HepG2 (cell line): ENCODE results near the gene CPVL. TPM values are rescaled to one million over a fixed set of nuclear protein-coding genes. Genes with fewer than 3 reads are reported as not detected.

Experiments
- ATAC-seq: fragments of 200-7000 bp; cut with Tn5 transposase; 3 replicates; pipeline ENCODE4 v1.9.1; 2020; ENCODE audit warnings: mild to moderate bottlenecking, moderate library complexity
- BruUV-seq: library from RNA; stranded (reverse); fragments of 400-500 nt; replicated peaks from 2 replicates; lab custom pipeline; 2021; lab: Mats Ljungman, UMichigan
- CTCF ChIA-PET: fragments of 300-600 bp; formaldehyde crosslinking; extraction: SDS; loops from one replicate; lab custom pipeline; 2021; ENCODE audit warnings: low total read pairs, inconsistent platforms, low intra/inter-chr PET ratio; lab: Yijun Ruan, JAX
- POLR2A ChIA-PET: fragments of 350-600 bp; sonication (Branson Sonifier 250); formaldehyde crosslinking; loops from one replicate; lab custom pipeline; 2020; ENCODE audit warnings: antibody characterized with exemption, inconsistent platforms; lab: Yijun Ruan, JAX
- DNase-seq: peaks from one replicate; pipeline ENCODE4 v3.0.0-alpha.2; 2015; ENCODE audit warnings: low spot score
- FAIRE-seq: peaks from 3 replicates; lab custom pipeline; 2011; peaks lifted over from hg19 to GRCh38; lab: Jason Lieb, UNC
- H2AFZ ChIP-seq: one replicate; pipeline ENCODE4 v1.6.1; 2011; ENCODE audit warnings: low read length, inconsistent platforms
- H3K27ac ChIP-seq: fragments of 300-600 bp; 3 replicates; pipeline ENCODE4 v1.8.0; 2011; ENCODE audit warnings: mixed run types, mild to moderate bottlenecking, mixed read lengths, low read length, inconsistent platforms; ENCODE audit not compliant: insufficient read depth; ENCODE audit errors: extremely low read length
- H3K27me3 ChIP-seq, 2 experiments: fragments of 200-600 bp in 1 of 2; 2 replicates in 1 of 2; 3 replicates in 1 of 2; pipeline versions ENCODE4 v1.6.0 to v1.8.0; 2011; ENCODE audit warnings: low read length in 2 of 2, mild to moderate bottlenecking in 2 of 2, moderate library complexity in 2 of 2, inconsistent platforms in 1 of 2; ENCODE audit not compliant: insufficient read depth in 2 of 2, control insufficient read depth in 1 of 2
- H3K36me3 ChIP-seq, 2 experiments: fragments of 200-600 bp in 1 of 2; replicated peaks in 1 of 2; 2 replicates in 1 of 2; 3 replicates in 1 of 2; pipeline versions ENCODE4 v1.5.1 to v1.8.0; 2011; ENCODE audit warnings: low read length in 2 of 2, inconsistent platforms in 1 of 2; ENCODE audit not compliant: insufficient read depth in 2 of 2, control insufficient read depth in 1 of 2
- H3K4me1 ChIP-seq: 2 replicates; pipeline ENCODE4 v1.5.1; 2012; ENCODE audit warnings: low read length, inconsistent platforms; ENCODE audit not compliant: insufficient read depth
- H3K4me2 ChIP-seq: 2 replicates; pipeline ENCODE4 v1.6.0; 2011; ENCODE audit warnings: low read depth, low read length, inconsistent platforms
- H3K4me3 ChIP-seq, 3 experiments: fragments of 200-600 bp in 1 of 3; sonication (generic), shearing (Covaris generic) in 1 of 3; replicated peaks in 1 of 3; 2 replicates each; pipeline ENCODE4 v1.5.1; 2011 to 2016; ENCODE audit warnings: low read length in 3 of 3, inconsistent platforms in 2 of 3, low read depth in 2 of 3, mild to moderate bottlenecking in 2 of 3, control low read depth in 1 of 3, mixed read lengths in 1 of 3; ENCODE audit not compliant: insufficient read depth in 1 of 3
- H3K79me2 ChIP-seq: one replicate; pipeline ENCODE4 v1.6.1; 2011; ENCODE audit warnings: low read length, inconsistent platforms; ENCODE audit not compliant: insufficient read depth
- H3K9ac ChIP-seq: 2 replicates; pipeline ENCODE4 v1.6.0; 2011; ENCODE audit warnings: mild to moderate bottlenecking, low read depth, low read length, inconsistent platforms; ENCODE audit not compliant: insufficient read depth
- H3K9me3 ChIP-seq: 2 replicates; pipeline ENCODE4 v1.5.1; 2012; ENCODE audit warnings: mild to moderate bottlenecking, low read length
- H4K20me1 ChIP-seq: 2 replicates; pipeline ENCODE4 v1.6.0; 2011; ENCODE audit warnings: inconsistent platforms, mild to moderate bottlenecking, low read length, moderate library complexity; ENCODE audit not compliant: insufficient read depth
- ZNF121 ChIP-seq: sonication (generic); formaldehyde crosslinking; IDR thresholded peaks from 2 replicates; pipeline ENCODE4 v1.5.0; 2020; ENCODE audit warnings: mild to moderate bottlenecking, missing genetic modification reagents
- ZNF281 ChIP-seq: sonication (generic); formaldehyde crosslinking; IDR thresholded peaks from 2 replicates; pipeline ENCODE4 v1.4.0; 2020; ENCODE audit warnings: missing genetic modification reagents, borderline replicate concordance
- ZNF549 ChIP-seq: sonication (generic); formaldehyde crosslinking; IDR thresholded peaks from 2 replicates; pipeline ENCODE4 v1.5.0; 2020; ENCODE audit warnings: missing genetic modification reagents
- WGBS: methylation state at CpG from one replicate; pipeline ENCODE4 v1.1.6; 2017; ENCODE audit warnings: low lambda C conversion rate; 5-methylcytosine and 5-hydroxymethylcytosine counted together
- in situ Hi-C: cut with HindIII; loops from 2 replicates; pipeline ENCODE4 v1.10.0; 2017; ENCODE audit warnings: low pct_unique_long_range_greater_than_20kb; ENCODE audit not compliant: extremely low pct_ligation_motif_present
- intact Hi-C: fragments of 100-400 bp; cut with micrococcal nuclease; formaldehyde crosslinking; loops from one replicate; pipeline ENCODE4 v1.10.0; 2022; ENCODE audit not compliant: unreplicated experiment
- polyA plus RNA-seq, 8 experiments: library from polyadenylated mRNA; depleted of rRNA in 3 of 8; stranded (reverse) in 7 of 8; unstranded in 1 of 8; fragments of >200 nt; fragmentation: Illumina TruSeq in 4 of 8; extraction: Trizol in 4 of 8; gene quantifications; 2 replicates each; pipeline versions ENCODE4 v1.2.1 to v1.2.3, GENCODE V29; 2011 to 2016; ENCODE audit warnings: low read depth in 4 of 8, missing spikeins in 1 of 8, mixed read lengths in 1 of 8; ENCODE audit not compliant: insufficient read depth in 1 of 8
- total RNA-seq, 5 experiments: library from RNA; depleted of rRNA; stranded (reverse); fragments of >200 nt; fragmentation: Illumina TruSeq; extraction: Trizol; gene quantifications; 2 replicates each; pipeline ENCODE4 v1.2.3, GENCODE V29; 2016; ENCODE audit warnings: low read depth in 1 of 5
- TF ChIP-seq, protein P1 (sequence below): sonication (generic); formaldehyde crosslinking; IDR thresholded peaks from 2 replicates; pipeline ENCODE4 v1.8.0; 2022; ENCODE audit warnings: missing genetic modification reagents, mild to moderate bottlenecking, moderate library complexity, borderline replicate concordance

The CPVL gene
- total and polyA plus RNA-seq, 2 of the 13 experiments (the other 11 are each of a cell fraction or from before 2014, with no cell fraction given): 59.2 to 294 TPM

DNA sequence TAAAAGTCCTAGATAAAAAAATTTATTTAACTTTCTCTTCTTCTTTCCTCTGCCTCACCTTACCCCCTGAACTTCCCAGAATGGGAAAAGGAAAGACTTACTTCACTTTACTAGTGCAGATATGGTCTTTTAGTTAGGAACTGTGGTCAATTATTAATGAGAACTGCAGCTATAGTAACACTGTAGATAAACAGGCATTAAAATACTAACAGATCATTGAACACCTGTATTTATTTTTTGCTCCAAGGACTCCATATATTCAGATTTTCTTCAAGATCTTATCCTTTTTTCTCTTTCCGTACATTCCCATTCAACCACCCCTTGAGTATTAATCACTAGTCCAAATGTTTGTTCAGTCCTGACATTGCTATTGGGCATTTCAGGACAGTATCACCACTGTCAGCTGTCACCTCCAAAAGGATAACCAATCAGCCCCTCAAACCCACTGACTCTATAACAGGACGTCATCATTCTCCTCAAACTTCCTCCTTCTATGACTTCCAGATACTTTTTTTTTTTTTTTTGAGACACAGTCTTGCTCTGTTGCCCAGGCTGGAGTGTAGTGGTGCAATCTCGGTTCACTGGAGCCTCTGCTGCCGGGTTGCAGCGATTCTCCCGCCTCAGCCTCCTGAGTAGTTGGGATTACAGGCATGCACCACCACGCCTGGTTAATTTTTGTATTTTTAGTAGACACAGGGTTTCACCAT, 4.2 kb downstream of the CPVL start:
- Histone ChIP-seq H3K4me2 (peak overlapping the region; percentile 34), H3K4me3 (no peak overlapping the region; a peak in 1 of 6 replicates), H3K9ac (no peak overlapping the region), H3K9me3 (no peaks in the 10 kb centered on the region), H4K20me1 (no peaks in the 10 kb centered on the region), H3K27me3 (no peaks in the 10 kb centered on the region; a peak in 1 of 5 replicates), H3K4me1 (peaks cover 89% of the 10 kb centered on the region), H3K27ac (peak overlapping the region; percentile 10), H3K36me3 (no peaks in the 10 kb centered on the region), H2AFZ (no peak overlapping the region), H3K79me2 (peaks cover 33% of the 10 kb centered on the region)
- TF ChIP-seq ZNF281 (no peak), ZNF549 (no peak), ZNF121 (CRISPR knock-in tag) (peak; percentile 56)
- TF ChIP-seq, protein P1, sequence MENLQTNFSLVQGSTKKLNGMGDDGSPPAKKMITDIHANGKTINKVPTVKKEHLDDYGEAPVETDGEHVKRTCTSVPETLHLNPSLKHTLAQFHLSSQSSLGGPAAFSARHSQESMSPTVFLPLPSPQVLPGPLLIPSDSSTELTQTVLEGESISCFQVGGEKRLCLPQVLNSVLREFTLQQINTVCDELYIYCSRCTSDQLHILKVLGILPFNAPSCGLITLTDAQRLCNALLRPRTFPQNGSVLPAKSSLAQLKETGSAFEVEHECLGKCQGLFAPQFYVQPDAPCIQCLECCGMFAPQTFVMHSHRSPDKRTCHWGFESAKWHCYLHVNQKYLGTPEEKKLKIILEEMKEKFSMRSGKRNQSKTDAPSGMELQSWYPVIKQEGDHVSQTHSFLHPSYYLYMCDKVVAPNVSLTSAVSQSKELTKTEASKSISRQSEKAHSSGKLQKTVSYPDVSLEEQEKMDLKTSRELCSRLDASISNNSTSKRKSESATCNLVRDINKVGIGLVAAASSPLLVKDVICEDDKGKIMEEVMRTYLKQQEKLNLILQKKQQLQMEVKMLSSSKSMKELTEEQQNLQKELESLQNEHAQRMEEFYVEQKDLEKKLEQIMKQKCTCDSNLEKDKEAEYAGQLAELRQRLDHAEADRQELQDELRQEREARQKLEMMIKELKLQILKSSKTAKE (CRISPR knock-in tag): no peak
- ChIA-PET CTCF (no interaction called here), POLR2A (interaction anchor here (0.6 to 2.1 kb wide), 7 partner anchors 12 to 65 kb away, joined by 3 to 23 read pairs (median 4); no protein-coding TSS in a partner anchor)
- no TSS peak for BruUV-seq
- WGBS: 86% methylated on average over 7 of the region's 7 CpGs
- DNase-seq: no peak
- no peak for ATAC-seq
- intact Hi-C loops (no loop called here), in situ Hi-C loops (no loop called here)
- FAIRE-seq: no peak
